Large intestine (tissue), 3 donors: ENCODE results near the gene CELF2. TPM values are rescaled to one million over a fixed set of nuclear protein-coding genes. Genes with fewer than 3 reads are reported as not detected.

Source experiments
- DNase-seq, 2 donors: peaks; one replicate each; pipeline versions ENCODE4 v3.0.0 to v3.0.0-alpha.2; 2013
- H3K27ac ChIP-seq: one replicate; pipeline ENCODE4 v1.5.1; 2013; ENCODE audit warnings: low read length
- H3K27me3 ChIP-seq: 2 replicates; pipeline ENCODE4 v1.6.1; 2013; ENCODE audit warnings: low read length; ENCODE audit not compliant: control insufficient read depth, insufficient read depth
- H3K36me3 ChIP-seq: 2 replicates; pipeline ENCODE4 v1.6.1; 2013; ENCODE audit warnings: low read length; ENCODE audit not compliant: control insufficient read depth, insufficient read depth
- H3K4me1 ChIP-seq: one replicate; pipeline ENCODE4 v1.6.1; 2013; ENCODE audit warnings: low read length; ENCODE audit not compliant: control insufficient read depth, insufficient read depth
- H3K4me3 ChIP-seq: one replicate; pipeline ENCODE4 v1.5.1; 2013; ENCODE audit warnings: low read length
- H3K9me3 ChIP-seq: one replicate; pipeline ENCODE4 v1.6.1; 2013; ENCODE audit warnings: mild to moderate bottlenecking, low read depth, low read length, moderate library complexity; ENCODE audit not compliant: control insufficient read depth
- WGBS: methylation state at CpG from one replicate; pipeline ENCODE4 v1.1.5; 2013; ENCODE audit warnings: low lambda C conversion rate; ENCODE audit not compliant: insufficient coverage; 5-methylcytosine and 5-hydroxymethylcytosine counted together
- polyA plus RNA-seq: library from polyadenylated mRNA; unstranded; fragments of 120-200 nt; gene quantifications from one replicate; pipeline ENCODE4 v1.2.1, GENCODE V29; 2013

The CELF2 gene
- polyA plus RNA-seq, 1 donor: 14.9 TPM

- Histone ChIP-seq H3K36me3 (no peaks in the 10 kb centered on the region), H3K4me3 (no peak overlapping the region), H3K27ac (no peak overlapping the region), H3K4me1 (no peaks in the 10 kb centered on the region), H3K9me3 (peaks cover 1% of the 10 kb centered on the region), H3K27me3 (peaks cover 16% of the 10 kb centered on the region)
- no CpG with 5 or more reads among the region's 8 CpGs for WGBS
- DNase-seq: no peak
Observed at GRCh38 chr10:11170574-11170973, 152.9 kb downstream of the CELF2 start.

DNA sequence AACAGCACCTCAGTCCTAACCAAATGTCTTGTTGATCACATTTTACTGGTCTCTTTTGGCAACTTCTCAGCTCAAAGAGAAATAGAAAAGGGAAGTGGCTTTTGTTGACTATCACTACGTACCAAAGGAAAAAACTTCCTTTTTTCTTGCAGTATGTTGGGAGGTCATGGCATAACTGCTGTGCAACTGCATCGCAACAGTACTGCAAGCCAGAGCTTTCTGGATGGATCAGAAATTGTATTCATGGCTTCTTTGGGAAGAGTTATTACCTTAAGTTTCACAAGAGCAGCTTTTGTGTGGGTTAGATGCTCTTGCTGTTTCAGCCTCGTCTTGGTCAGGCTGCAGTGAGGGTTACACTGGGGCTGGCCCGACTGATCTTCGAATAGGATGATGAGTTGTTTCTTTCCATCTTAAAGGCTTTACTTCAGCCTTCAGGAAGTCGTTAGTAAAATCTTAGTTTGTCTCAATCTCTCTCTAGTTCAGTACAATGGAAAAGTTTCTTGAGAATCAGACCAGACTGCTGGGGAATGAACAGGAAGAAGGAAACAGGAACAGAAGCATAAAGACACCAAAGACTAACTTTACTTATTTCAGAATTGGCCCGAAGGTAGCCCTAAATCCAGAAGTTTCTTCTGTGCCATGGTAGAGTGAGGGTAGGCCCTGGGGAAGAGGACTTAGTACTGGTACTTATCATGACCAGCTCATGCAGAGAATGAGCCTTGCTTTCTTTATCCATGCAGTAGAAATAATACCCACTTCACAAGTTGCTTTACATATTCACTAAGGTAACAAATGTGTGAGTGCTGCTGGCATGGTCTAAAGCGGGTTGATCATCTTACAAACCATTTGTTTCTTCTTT lies 153.6 kb downstream of the CELF2 start:
- Histone ChIP-seq H3K4me1 (no peaks in the 10 kb centered on the region), H3K27me3 (peaks cover 10% of the 10 kb centered on the region), H3K36me3 (no peaks in the 10 kb centered on the region), H3K9me3 (no peaks in the 10 kb centered on the region), H3K4me3 (no peak overlapping the region), H3K27ac (no peak overlapping the region)
- DNase-seq: no peak
- 73% methylated on average over 2 of the region's 8 CpGs for WGBS

- no peaks in the 10 kb centered on the region for H3K36me3 ChIP-seq
- H3K27me3 ChIP-seq: no peaks in the 10 kb centered on the region
- no peak overlapping the region for H3K4me3 ChIP-seq
- no peaks in the 10 kb centered on the region for H3K9me3 ChIP-seq
- no CpG with 5 or more reads among the region's 5 CpGs for WGBS
- no peak overlapping the region for H3K27ac ChIP-seq
- DNase-seq: no peak
- no peaks in the 10 kb centered on the region for H3K4me1 ChIP-seq
Observed at GRCh38 chr10:11173042-11173441, 155.4 kb downstream of the CELF2 start.

- 94% methylated on average over 3 of the region's 11 CpGs for WGBS
- Histone ChIP-seq H3K27ac (no peak overlapping the region), H3K27me3 (no peaks in the 10 kb centered on the region), H3K4me1 (no peaks in the 10 kb centered on the region), H3K36me3 (no peaks in the 10 kb centered on the region), H3K4me3 (no peak overlapping the region), H3K9me3 (no peaks in the 10 kb centered on the region)
- DNase-seq: no peak
Observed at GRCh38 chr10:11175823-11176243, 158.2 kb downstream of the CELF2 start.

DNA sequence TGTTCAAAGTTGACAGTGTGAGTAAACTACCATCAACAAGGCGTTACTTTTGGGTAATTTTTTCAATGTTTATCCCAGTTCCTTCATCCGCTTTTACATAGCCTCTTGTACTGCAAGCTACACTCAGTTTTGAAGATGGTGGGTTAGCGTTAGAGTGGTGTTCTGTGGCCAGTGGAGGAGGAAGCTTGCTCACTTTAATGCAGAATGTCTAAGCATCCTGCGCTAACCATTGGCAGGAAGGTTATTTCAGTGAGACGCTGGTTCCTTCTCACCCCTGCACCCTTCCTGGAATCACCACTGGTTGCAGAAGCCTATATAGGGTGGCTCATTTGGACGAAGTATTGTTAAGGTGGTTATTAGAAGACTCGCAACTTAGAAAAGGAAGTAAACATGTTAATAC lies 159.1 kb downstream of the CELF2 start:
- no peak for DNase-seq
- Histone ChIP-seq H3K36me3 (peaks cover 3% of the 10 kb centered on the region), H3K4me1 (no peaks in the 10 kb centered on the region), H3K27ac (no peak overlapping the region), H3K4me3 (no peak overlapping the region), H3K27me3 (no peaks in the 10 kb centered on the region), H3K9me3 (no peaks in the 10 kb centered on the region)
- WGBS: 89% methylated on average over 2 of the region's 7 CpGs

DNA sequence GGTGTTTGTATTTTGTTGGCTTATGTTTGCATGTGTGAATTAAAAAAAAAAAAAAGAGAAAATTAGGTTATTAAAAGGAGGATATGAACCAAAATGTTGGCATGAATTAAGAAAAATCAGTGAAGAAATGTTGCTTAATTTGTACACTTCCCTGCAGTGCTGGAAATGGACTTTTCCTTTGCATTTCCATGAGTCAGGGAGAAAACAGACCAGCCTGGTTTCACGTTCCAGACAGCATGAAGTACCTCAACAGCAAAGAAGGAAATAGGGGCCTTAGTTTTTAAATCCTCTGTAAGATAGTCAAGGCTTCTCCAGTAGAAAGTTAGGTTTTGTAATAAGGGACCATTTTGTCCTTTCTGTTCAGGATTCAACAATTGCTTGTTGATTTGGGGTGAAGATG lies 159.7 kb downstream of the CELF2 start:
- H3K27ac ChIP-seq: no peak overlapping the region
- no peaks in the 10 kb centered on the region for H3K9me3 ChIP-seq
- no peak for DNase-seq
- WGBS: no CpG with 5 or more reads among the region's 1 CpG
- H3K27me3 ChIP-seq: no peaks in the 10 kb centered on the region
- no peak overlapping the region for H3K4me3 ChIP-seq
- no peaks in the 10 kb centered on the region for H3K4me1 ChIP-seq
- H3K36me3 ChIP-seq: peaks cover 3% of the 10 kb centered on the region

DNA sequence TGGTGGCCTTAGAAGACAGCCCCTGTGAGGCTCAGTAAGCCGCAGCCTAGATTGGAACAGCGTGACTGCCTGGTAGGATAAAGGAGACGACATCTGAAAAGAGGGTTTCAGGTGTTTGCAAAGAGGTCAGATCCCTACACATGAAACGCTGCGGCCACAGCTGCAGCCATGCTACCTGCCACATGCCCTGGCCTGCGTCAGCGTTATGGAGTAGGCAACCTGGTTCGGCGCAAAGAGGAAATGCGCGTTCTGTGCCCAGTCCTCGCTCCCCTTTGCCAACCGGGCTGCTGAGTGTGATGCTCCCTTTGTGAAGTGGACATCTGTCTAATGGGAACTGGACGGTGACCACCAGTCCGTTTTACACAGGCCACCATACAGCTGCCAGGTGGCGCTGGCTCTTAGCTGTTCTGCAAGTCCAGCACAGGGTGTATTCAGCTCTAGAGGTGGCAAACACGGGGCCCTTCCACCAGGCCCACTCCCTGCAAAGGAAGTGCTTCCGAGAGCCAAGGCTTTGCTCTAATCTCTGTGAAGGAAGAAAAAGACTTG lies 160.3 kb downstream of the CELF2 start:
- no peak overlapping the region for H3K27ac ChIP-seq
- 100% methylated on average over 1 of the region's 18 CpGs for WGBS
- H3K9me3 ChIP-seq: no peaks in the 10 kb centered on the region
- no peak for DNase-seq
- H3K36me3 ChIP-seq: peaks cover 3% of the 10 kb centered on the region
- no peaks in the 10 kb centered on the region for H3K27me3 ChIP-seq
- H3K4me3 ChIP-seq: no peak overlapping the region
- no peaks in the 10 kb centered on the region for H3K4me1 ChIP-seq

GRCh38 chr10:11178606-11179515 lies 161.2 kb downstream of the CELF2 start:
- no peak overlapping the region for H3K27ac ChIP-seq

GRCh38 chr10:11179516-11180105 lies 161.9 kb downstream of the CELF2 start:
- Histone ChIP-seq H3K36me3 (peaks cover 3% of the 10 kb centered on the region), H3K27me3 (no peaks in the 10 kb centered on the region), H3K9me3 (no peaks in the 10 kb centered on the region), H3K4me1 (no peaks in the 10 kb centered on the region), H3K27ac (no peak overlapping the region), H3K4me3 (no peak overlapping the region)
- no peak for DNase-seq
- WGBS: no CpG with 5 or more reads among the region's 6 CpGs

More at GRCh38 chr10:11178606-11179515, 161.2 kb downstream of the CELF2 start:
- H3K4me1 ChIP-seq: no peaks in the 10 kb centered on the region
- DNase-seq: peak; percentile 18 to 38
- peaks cover 3% of the 10 kb centered on the region for H3K36me3 ChIP-seq
- WGBS: 93% methylated on average over 4 of the region's 17 CpGs
- H3K9me3 ChIP-seq: no peaks in the 10 kb centered on the region
- H3K4me3 ChIP-seq: no peak overlapping the region
- no peaks in the 10 kb centered on the region for H3K27me3 ChIP-seq

- Histone ChIP-seq H3K27ac (no peak overlapping the region), H3K36me3 (peaks cover 3% of the 10 kb centered on the region), H3K27me3 (no peaks in the 10 kb centered on the region), H3K4me3 (no peak overlapping the region), H3K9me3 (no peaks in the 10 kb centered on the region), H3K4me1 (no peaks in the 10 kb centered on the region)
- no CpG with 5 or more reads among the region's 14 CpGs for WGBS
- DNase-seq: peak in 1 of 2 donors; percentile 7
Observed at GRCh38 chr10:11180228-11180627, 162.6 kb downstream of the CELF2 start.
